Common myeloid progenitor, CD34-positive (primary cell): ENCODE data around the gene TTYH3.
A peak's percentile ranks its signal among the peaks of the same experiment; 100 is the strongest.
"Not testable (repeated sequence)": the region's sequence is repeated elsewhere in the genome, so short reads cannot be mapped to it uniquely, and the experiment has no call there.

Experiments
- CTCF ChIA-PET: fragments of 350-600 bp; sonication (Branson Sonifier 250); formaldehyde crosslinking; loops from one replicate; lab custom pipeline; 2021; ENCODE audit warnings: antibody characterized with exemption; lab: Charles Lee
- POLR2A ChIA-PET: fragments of 350-600 bp; sonication (Branson Sonifier 250); formaldehyde crosslinking; loops from one replicate; lab custom pipeline; 2021; ENCODE audit warnings: antibody characterized with exemption; lab: Charles Lee
- DNase-seq, 3 donors: peaks; one replicate each; pipeline versions ENCODE4 v3.0.0 to v3.0.0-alpha.2; 2013
- H3K27ac ChIP-seq, 2 experiments: 1 replicate in 1 of 2; 2 replicates in 1 of 2; pipeline ENCODE4 v1.7.0; 2013; ENCODE audit warnings: inconsistent platforms in 2 of 2, low read length in 2 of 2, mild to moderate bottlenecking in 2 of 2, low read depth in 1 of 2, moderate library complexity in 1 of 2; ENCODE audit not compliant: severe bottlenecking in 2 of 2, insufficient read depth in 1 of 2, poor library complexity in 1 of 2
- H3K27me3 ChIP-seq, 5 experiments: replicated peaks in 2 of 5; 1 replicate in 3 of 5; 2 replicates in 2 of 5; pipeline versions ENCODE4 v1.6.1 to v1.7.0; 2013; ENCODE audit warnings: low read length in 4 of 5, mild to moderate bottlenecking in 2 of 5, moderate library complexity in 2 of 5, inconsistent platforms in 1 of 5; ENCODE audit not compliant: insufficient read depth in 5 of 5, control insufficient read depth in 4 of 5
- H3K36me3 ChIP-seq, 4 experiments: 1 replicate in 2 of 4; 2 replicates in 2 of 4; pipeline versions ENCODE4 v1.6.1 to v1.7.0; 2013; ENCODE audit warnings: low read length in 3 of 4, control low read depth in 1 of 4, mild to moderate bottlenecking in 1 of 4; ENCODE audit not compliant: control insufficient read depth in 4 of 4, insufficient read depth in 4 of 4
- H3K4me1 ChIP-seq, 4 experiments: 1 replicate in 3 of 4; 2 replicates in 1 of 4; pipeline versions ENCODE4 v1.6.1 to v1.7.1; 2013; ENCODE audit warnings: low read length in 3 of 4, mild to moderate bottlenecking in 3 of 4, control low read depth in 1 of 4, inconsistent platforms in 1 of 4, moderate library complexity in 1 of 4; ENCODE audit not compliant: control insufficient read depth in 4 of 4, insufficient read depth in 4 of 4; ENCODE audit errors: control extremely low read depth in 1 of 4
- H3K4me3 ChIP-seq, 7 experiments: 1 replicate in 4 of 7; 2 replicates in 3 of 7; pipeline versions ENCODE4 v1.5.1 to v1.7.0; 2013; ENCODE audit warnings: mild to moderate bottlenecking in 7 of 7, low read length in 6 of 7, moderate library complexity in 6 of 7, inconsistent platforms in 2 of 7, low read depth in 2 of 7, control low read depth in 1 of 7; ENCODE audit not compliant: insufficient read depth in 4 of 7, control insufficient read depth in 1 of 7; ENCODE audit errors: extremely low read depth in 1 of 7
- H3K9me3 ChIP-seq, 5 experiments: 1 replicate in 4 of 5; 2 replicates in 1 of 5; pipeline versions ENCODE4 v1.6.1 to v1.7.1; 2013; ENCODE audit warnings: low read length in 4 of 5, mild to moderate bottlenecking in 2 of 5, inconsistent platforms in 1 of 5, low read depth in 1 of 5, moderate library complexity in 1 of 5; ENCODE audit not compliant: control insufficient read depth in 4 of 5, insufficient read depth in 2 of 5; ENCODE audit errors: control extremely low read depth in 1 of 5
- WGBS: methylation state at CpG from one replicate; pipeline ENCODE4 v1.1.5; 2013; ENCODE audit not compliant: insufficient coverage; 5-methylcytosine and 5-hydroxymethylcytosine counted together

Gene TTYH3

GRCh38 chr7:2587134-2587533 lies 44.7 kb upstream of the TTYH3 start:
- ChIA-PET POLR2A (no interaction called here), CTCF (interaction anchor here (1.2 to 1.8 kb wide), 2 partner anchors 9 to 14 kb away, joined by 3 to 4 read pairs; no protein-coding TSS in a partner anchor)
- no peaks in the 10 kb centered on the region for H3K4me1 ChIP-seq
- no peak for DNase-seq
- peaks cover 3 to 15% (median 9%) of the 10 kb centered on the region in 4 experiments for H3K36me3 ChIP-seq
- WGBS = 98% methylated on average over 9 of the region's 9 CpGs
- no peak overlapping the region for H3K27ac ChIP-seq
- no peaks in the 10 kb centered on the region for H3K9me3 ChIP-seq
- H3K27me3 ChIP-seq = no peaks in the 10 kb centered on the region
- no peak overlapping the region for H3K4me3 ChIP-seq

GRCh38 chr7:2587778-2588177 lies 44.0 kb upstream of the TTYH3 start:
- DNase-seq = peak in 1 of 3 donors; percentile 70
- H3K27ac ChIP-seq = no peak overlapping the region
- ChIA-PET CTCF (interaction anchor here (2.1 kb wide), 1 partner anchor 12 kb away, joined by 9 read pairs; no protein-coding TSS in a partner anchor), POLR2A (no interaction called here)
- no peaks in the 10 kb centered on the region for H3K27me3 ChIP-seq
- no peaks in the 10 kb centered on the region for H3K9me3 ChIP-seq
- H3K4me1 ChIP-seq = no peaks in the 10 kb centered on the region
- H3K4me3 ChIP-seq = no peak overlapping the region
- WGBS = 85% methylated on average over 18 of the region's 21 CpGs
- H3K36me3 ChIP-seq = peaks cover 3 to 21% (median 12%) of the 10 kb centered on the region in 4 experiments

GRCh38 chr7:2589341-2589740 lies 42.4 kb upstream of the TTYH3 start:
- Histone ChIP-seq H3K27ac (no peak overlapping the region), H3K9me3 (no peaks in the 10 kb centered on the region), H3K36me3 (peaks cover 4 to 24% (median 15%) of the 10 kb centered on the region in 4 experiments), H3K27me3 (no peaks in the 10 kb centered on the region), H3K4me3 (no peak overlapping the region), H3K4me1 (no peaks in the 10 kb centered on the region)
- CTCF ChIA-PET = interaction anchor here (0.8 to 2.1 kb wide), 4 partner anchors 11 to 138 kb away, joined by 3 to 9 read pairs (median 3); no protein-coding TSS in a partner anchor
- WGBS = 95% methylated on average over 16 of the region's 16 CpGs
- DNase-seq = no peak
- POLR2A ChIA-PET = interaction anchor here (0.6 kb wide), 1 partner anchor 61 kb away, joined by 3 read pairs; no protein-coding TSS in a partner anchor

DNA sequence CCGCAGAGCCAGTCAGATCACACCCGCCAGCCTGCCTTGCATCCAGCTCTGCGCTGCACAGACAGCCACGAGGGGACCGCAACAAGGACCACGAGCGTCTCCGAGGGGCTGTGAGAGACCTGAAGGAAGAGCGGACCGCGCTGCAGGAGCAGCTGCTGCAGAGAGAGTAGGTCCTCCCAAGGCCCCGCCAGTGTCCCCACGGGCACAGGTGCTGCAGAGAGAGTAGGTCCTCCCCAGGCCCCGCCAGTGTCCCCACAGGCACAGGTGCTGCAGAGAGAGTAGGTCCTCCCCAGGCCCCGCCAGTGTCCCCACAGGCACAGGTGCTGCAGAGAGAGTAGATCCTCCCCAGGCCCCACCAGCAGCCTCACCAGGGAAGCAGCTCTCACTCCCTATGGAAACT lies 41.8 kb upstream of the TTYH3 start:
- DNase-seq, H3K4me1 ChIP-seq, H3K27ac ChIP-seq, H3K4me3 ChIP-seq, H3K27me3 ChIP-seq, H3K9me3 ChIP-seq: not testable (repeated sequence)
- ChIA-PET POLR2A (interaction anchor here (0.6 kb wide), 1 partner anchor 60 kb away, joined by 3 read pairs; no protein-coding TSS in a partner anchor), CTCF (interaction anchor here (0.8 to 2.1 kb wide), 4 partner anchors 10 to 139 kb away, joined by 3 to 9 read pairs (median 3); no protein-coding TSS in a partner anchor)
- 98% methylated on average over 9 of the region's 15 CpGs for WGBS
- peaks cover 4 to 25% (median 15%) of the 10 kb centered on the region in 4 experiments for H3K36me3 ChIP-seq

- POLR2A ChIA-PET = no interaction called here
These were observed 39.4 kb upstream of the TTYH3 start for GRCh38 chr7:2592375-2592865.

GRCh38 chr7:2593036-2593727 lies 38.6 kb upstream of the TTYH3 start:
- no peak for DNase-seq
- ChIA-PET CTCF (no interaction called here), POLR2A (no interaction called here)
- Histone ChIP-seq H3K9me3 (no peaks in the 10 kb centered on the region), H3K4me1 (no peaks in the 10 kb centered on the region), H3K27ac (no peak overlapping the region), H3K4me3 (no peak overlapping the region), H3K36me3 (peaks cover 2 to 29% (median 12%) of the 10 kb centered on the region in 4 experiments), H3K27me3 (no peaks in the 10 kb centered on the region)
- WGBS = 95% methylated on average over 37 of the region's 38 CpGs

More at GRCh38 chr7:2592375-2592865, 39.4 kb upstream of the TTYH3 start:
- 96% methylated on average over 23 of the region's 23 CpGs for WGBS
- DNase-seq = no peak
- Histone ChIP-seq H3K27ac (no peak overlapping the region), H3K4me3 (no peak overlapping the region), H3K36me3 (peaks cover 2 to 28% (median 12%) of the 10 kb centered on the region in 4 experiments), H3K4me1 (no peaks in the 10 kb centered on the region), H3K9me3 (no peaks in the 10 kb centered on the region), H3K27me3 (no peaks in the 10 kb centered on the region)
- CTCF ChIA-PET = no interaction called here

GRCh38 chr7:2594599-2594998 lies 37.2 kb upstream of the TTYH3 start:
- Histone ChIP-seq H3K4me3 (no peak overlapping the region), H3K27me3 (no peaks in the 10 kb centered on the region), H3K36me3 (peaks cover 2 to 33% (median 16%) of the 10 kb centered on the region in 4 experiments), H3K27ac (no peak overlapping the region), H3K9me3 (no peaks in the 10 kb centered on the region), H3K4me1 (no peaks in the 10 kb centered on the region)
- 91% methylated on average over 10 of the region's 10 CpGs for WGBS
- no peak for DNase-seq
- ChIA-PET POLR2A (no interaction called here), CTCF (interaction anchor here (1.3 kb wide), 1 partner anchor 126 kb away, joined by 3 read pairs; no protein-coding TSS in a partner anchor)
